HG03521 (cell line): ENCODE measurements around the gene TXLNG.

Source experiments
- ATAC-seq: cut with Tn5 transposase; IDR thresholded peaks from one replicate; pipeline ENCODE4 v1.9.1; 2021; ENCODE audit warnings: mild to moderate bottlenecking, moderate library complexity; ENCODE audit not compliant: unreplicated experiment

TXLNG gene

DNA sequence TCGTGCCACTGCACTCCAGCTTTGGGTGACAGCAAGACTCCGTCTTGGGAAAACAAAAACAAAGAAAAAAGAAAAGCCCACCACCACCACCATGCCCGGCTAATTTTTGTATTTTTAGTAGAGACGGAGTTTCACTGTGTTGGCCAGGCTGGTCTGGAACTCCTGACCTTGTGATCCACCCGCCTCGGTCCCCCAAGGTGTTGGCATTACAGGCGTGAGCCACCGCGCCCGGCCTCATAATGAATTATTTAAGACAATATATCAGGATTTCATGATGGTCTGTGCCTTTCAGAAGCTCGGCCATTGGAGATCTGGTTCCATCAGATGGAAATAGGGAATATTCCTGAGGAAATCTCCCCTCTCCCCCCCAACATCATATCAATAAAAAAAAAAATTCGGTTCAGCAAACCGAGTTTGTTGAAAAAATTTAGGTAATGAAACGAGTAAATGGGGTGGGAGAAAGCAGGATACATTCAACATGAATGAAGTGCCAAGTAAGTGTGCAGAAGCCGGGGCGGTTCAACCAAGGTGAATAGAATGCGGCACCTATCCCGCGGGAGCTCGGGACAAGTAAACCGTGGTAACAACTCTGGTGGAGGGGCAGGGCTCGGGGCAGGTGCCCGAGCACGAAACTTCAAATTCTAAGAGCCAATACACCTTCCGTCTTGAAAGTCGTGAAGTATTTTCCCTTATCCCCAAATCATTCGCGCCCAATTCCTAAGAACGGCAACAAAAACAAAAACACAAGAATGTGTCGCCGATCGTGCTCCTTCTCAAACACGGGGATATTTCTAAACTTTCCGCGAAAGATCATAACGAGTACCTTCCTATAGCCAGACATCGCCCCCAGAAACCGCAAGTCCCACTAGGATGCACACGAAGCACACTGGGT, 773 bp upstream of the TXLNG start:
- ATAC-seq = no peak

DNA sequence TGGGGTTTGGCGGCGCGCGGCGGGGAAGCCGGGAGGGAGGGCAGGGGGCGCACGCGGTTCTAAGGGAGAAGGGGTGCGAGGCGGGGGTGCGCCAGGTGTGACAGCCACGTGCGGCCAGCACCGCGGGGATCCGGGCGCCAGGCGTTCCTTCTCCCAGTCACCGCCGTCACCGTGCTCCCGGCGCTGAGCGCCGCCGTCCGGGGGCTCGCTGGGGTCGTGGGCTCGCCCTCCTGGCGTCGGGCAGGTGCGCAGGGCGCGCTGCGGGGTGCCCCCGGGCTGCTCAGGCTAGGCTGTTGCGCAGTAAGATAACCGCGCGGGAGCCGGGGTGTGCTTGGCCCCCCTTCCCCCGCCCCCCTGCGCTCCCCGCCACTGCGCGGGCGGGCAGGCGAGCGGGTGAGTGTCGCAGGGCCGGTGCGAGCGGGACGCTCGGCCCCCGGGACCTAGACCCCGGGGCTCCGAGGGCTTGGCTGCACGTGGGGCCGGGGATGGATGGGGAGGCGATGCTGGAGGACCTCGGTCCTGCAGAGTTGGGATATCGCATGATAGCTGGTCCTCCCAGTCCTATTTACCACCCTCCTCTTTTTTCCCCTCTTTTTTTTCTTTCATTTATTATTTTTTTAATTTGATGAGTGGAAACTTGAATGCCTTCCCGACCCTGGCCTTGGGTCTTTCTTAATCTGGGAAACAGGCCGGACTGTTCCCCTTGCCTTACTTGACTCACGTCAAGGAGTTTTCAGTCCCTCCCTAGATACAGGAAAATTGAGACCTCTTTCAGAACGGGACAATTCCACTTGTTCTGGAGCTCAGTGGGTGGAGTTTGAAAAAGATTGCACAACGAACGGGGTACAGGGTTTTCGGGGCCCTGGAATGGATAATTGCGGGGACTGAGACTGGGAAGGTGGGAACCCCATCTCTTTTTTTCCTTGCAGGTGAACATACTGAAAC, 797 bp downstream of the TXLNG start:
- ATAC-seq = peak; percentile 32

DNA sequence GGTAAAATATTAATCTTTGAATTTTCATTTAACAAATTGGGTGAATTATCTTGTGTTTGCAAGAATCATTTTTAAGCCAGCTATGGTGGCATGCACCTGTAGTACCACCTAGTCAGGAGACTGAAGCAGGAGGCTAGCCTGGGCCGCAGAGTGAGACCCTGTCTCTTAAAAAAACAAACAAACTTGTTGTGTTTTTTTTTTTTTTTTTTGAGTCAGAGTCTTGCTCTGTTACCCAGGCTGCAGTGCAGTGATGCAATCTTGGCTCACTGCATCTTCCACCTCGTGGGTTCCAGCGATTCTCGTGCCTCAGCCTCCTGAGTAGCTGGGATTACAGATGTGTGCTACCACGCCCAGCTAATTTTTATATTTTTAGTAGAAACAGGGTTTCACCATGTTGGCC, 2.2 kb downstream of the TXLNG start:
- no peak for ATAC-seq

DNA sequence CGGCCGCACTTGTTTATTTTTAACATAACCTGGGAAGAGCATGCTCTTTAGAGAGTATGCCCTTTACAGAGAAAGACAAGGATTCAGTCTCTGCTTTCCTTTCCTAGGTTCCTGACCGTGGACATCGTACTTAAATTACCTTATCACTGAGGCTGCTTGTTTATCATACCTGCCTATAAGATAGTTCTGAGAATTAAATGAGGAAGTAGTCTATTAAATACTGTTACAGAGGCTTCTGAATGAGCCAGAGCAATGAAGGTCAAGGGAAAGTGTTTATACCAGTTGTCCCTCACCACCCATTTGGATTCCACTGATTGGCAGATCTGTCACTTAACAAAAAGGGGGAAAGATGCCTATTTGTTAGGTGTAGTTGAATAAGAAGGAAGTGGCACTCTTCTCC, 10.0 kb downstream of the TXLNG start:
- no peak for ATAC-seq

DNA sequence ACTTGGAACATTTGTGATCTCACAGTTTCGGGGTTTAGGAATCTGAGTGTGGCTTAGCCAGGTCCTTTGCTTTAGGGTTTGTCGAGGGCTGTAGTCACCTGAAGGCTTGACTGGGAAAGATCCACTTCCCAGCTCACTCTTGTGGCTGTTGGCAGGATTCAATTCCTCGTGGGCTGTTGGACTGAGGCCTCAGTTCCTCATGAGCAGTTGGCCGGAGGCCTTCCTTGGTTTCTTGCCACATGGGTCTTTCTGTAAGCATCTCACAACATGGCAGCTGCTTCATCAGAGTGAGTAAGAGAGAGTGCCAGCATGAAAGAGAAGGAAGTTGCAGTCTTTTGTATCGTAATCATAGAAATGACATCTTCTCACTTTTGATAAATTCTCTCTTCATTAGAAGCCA, 11.1 kb downstream of the TXLNG start:
- ATAC-seq = no peak

DNA sequence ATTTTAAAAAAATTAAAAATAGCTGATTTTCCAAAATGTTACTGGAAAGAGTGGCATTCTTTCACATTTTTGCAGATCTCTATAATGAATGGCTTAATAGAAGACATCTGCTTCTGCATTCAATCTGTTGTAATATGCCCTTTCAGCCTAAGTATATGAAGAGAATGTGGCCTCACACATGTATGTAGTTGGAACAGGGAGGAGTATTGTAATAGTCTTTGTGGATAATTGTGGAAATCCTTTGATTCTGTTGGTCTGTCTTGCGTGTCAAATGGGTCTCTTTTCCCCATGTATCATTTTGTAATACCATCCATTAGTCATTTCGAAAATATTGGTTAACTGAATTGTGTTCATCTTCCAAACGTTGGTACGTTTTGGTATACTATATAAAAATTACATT, 11.6 kb downstream of the TXLNG start:
- no peak for ATAC-seq

DNA sequence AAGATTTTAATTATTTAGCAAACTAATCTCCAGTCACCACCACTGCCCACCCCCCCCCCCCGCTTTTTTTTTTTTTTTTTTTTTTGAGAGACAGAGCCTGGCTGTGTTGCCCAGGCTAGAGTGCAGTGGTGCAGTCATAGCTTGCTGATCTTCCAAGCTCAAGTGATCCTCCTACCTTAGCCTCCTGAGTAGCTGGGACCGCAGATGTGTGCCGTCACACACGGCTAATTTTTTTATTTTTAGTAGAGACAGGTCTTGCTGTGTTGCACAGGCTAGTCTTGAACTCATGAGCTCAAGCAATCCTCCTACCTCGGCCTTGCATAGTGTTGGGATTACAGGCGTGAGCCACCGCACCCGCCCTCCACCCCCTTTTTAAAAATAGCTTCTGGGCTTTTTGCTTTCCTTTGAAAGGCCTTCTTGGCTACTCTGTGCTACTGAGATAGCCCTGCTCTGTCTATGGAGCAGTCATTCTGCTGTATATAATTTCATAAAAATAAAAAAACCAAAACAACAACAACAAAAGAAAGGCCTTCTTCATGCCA, 18.7 kb downstream of the TXLNG start:
- peak; percentile 56 for ATAC-seq

DNA sequence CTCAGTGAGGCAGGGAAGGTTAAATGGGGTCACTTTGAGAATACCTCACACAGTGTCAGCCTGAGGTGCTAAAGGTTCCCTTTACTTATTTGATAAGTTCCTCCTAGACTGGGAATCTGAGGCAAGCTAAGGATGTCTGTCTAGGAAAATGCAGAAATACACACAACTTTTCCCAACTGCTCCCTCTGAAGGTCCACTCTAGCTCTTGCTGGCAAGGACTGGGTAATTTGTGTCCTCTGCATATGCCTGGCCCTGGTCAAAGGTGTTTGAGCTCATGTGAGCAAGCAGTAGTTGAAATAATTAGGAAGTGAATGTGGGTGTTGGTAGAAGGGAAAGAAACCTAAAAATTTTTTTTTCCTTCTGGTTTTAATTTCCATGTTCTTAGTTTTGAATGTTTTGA, 21.3 kb downstream of the TXLNG start:
- no peak for ATAC-seq

DNA sequence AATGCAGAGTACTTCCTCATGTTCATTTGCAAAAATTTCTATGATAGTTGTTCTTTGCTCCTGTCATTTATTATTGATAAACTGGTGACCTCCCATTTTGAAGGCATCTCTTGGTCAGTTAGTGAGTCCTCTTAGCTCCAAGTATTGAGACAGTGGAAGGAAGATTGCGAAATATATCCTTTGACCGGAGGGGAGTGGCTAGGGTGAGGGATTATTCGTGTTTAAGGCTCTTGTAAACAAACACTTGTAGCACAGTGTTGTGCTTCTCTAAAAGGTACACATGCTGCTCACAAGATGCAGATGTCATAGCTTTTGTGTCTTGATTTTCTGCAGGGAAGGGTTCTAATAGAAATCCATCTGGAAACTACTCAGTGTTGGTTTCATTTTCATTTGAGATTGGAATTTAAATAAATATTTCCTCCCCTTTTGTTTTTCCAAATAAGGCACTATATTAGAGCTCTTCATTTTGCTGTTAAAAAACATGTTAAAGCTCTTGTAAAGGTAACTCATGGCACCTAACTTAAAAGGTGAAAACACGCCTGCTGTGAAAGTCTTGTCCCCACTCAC, 21.8 kb downstream of the TXLNG start:
- ATAC-seq = no peak

DNA sequence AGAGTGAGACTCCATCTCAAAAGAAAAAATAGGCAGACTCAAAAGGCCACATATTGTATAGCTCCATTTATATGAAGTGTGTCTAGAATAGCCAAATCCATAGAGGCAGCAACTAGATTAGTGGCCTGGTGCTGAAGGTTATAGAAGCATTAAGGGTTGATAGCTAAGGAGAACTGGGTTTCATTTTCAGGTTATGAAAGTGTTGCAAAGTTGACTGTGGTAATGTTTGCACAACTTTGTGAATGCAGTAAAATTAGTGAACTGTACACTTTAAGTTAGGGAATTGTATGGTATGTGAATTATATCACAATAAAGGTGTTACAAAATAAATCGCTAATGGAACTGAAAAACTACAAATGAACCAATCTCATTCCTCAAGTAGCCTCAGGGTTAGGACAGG, 28.3 kb downstream of the TXLNG start:
- no peak for ATAC-seq

DNA sequence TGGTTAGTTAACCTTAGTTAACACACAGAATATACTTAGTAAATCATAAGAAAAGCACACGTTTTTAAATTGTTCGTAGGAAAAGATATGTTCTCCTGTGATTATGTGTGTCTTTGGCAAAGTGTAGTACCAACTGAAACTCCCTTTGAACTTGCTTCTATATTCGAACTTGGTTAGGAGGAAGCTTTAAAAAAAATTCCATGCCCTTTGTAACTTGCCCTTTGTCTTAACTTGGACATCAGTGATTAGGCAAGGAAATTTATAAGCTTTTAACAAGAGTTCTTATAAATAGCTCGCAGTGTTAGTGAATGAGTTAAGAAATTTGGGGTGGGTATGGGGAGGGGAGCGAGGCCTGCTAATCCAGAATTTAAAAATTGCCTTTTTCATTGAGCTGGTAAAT, 33.4 kb downstream of the TXLNG start:
- ATAC-seq = no peak

DNA sequence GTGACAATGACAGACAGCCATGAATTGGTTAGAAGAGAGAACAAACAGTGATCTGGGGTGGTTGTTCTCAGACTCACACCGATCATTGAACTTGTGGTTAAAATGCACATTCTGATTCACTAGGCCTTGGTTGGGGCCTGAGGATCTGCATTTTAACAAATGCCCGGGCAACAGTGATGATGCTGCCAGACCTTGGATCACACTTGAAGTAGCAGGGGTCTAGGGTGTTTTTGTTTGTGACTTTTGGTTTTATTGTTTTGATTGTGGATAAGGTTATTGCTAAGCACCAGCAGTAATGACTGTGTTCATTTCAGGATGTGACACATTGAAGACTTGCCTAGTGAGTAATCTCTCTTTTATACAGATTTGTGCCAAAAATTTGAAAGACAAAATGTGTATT, 36.5 kb downstream of the TXLNG start:
- no peak for ATAC-seq

DNA sequence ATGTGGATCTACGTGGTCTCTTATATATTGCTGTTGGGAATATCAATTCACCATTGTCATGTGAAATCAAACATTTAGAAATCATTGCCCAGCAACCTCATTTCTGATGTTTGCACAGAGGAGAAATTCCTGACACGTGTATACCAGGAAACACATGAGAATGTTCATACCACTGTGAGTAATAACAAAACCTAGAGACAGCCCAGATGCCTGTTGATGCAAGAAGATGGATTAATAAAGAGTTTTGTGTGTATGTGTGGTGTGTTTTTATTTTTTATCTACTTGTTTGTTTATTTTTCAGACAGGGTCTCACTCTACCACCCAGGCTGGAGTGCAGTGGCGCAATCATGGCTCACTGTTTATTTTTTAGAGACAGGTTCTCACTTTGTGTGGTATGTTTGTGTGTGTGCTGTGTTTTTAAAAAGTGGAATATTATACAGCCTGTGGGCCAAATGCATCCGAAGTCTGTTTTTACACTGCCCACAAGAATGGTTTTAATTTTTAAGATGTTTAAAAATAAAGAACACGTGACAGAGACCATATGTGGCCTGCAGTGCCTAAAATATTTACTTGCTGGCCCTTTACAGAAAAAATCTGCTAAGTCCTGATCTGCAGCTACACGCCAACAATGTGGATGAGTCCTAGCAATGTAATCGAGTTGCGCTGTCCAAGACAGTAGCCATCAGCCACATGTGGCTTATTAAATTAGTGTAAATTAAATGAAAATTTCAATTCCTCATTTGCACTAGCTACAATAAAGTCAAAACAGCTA, 39.2 kb downstream of the TXLNG start:
- no peak for ATAC-seq

DNA sequence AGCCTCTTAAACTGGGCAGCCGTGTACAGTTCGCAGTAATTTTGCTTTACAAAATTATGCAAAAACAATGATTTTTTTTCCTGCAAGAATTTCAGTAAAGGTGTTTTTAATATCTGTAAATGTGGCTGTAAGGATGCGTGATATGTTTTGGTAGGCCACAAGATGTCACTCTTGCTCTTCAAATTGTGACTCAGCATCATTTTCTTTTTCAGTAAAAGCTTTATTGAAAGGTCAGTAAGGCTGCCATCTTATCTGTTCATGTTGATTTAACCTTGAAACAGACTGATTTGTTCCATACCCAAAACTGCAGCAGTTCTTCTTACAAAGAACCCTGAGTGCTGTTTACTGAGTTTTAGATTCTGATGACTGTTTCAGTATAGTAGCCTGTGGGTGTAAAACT, 39.9 kb downstream of the TXLNG start:
- no peak for ATAC-seq

DNA sequence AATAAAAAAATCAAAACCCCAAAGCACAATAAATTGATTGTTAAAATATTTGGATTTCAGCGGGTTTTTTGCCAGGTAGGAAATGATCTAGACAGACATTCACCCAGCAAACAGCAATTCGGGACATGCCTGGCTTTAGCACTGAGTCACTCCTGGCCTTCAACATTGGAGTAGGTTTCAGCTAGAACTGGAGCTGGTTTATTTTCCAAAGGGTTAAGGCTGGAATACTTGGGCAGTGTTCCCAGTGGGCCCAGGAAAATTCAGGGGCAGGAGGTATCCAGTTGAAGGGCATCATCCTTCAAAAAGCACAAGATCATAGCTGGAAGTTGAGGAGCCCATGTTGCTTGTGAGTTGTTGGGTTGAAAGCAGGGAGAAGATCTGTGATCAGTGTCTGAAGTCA, 41.0 kb downstream of the TXLNG start:
- ATAC-seq = no peak

DNA sequence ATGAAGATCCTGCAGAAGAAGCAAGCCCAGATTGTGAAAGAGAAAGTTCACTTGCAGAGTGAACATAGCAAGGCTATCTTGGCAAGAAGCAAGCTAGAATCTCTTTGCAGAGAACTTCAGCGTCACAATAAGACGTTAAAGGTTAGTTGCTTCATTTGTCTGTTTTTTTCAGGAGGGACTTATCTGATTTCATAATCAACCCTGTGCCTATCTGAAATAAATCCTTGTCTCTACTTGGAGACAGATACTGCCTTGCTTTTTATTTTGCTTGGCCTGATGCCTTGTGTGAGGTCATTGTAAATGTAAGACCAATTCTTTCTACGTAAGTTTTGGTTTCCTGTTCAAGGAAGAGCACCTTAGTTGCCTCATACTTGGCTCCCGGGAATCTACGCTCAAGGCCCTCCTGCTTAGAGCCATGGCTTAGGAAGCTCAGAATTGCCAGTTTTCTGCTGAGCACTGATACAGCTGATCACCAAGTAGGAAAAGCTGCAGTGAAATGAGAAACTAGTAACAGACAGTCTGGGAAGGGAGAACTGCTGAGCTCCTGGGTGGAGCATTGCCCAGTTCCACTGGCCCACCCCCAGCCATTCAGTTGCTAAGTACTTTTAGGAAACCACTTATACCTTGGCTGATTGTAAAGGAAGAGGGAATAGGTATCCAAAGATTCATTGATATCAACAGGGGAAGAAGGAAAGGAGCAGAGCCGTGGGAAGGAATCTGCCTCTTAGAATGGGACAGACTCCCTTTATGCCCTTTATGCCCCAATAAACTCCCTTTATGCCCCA, 42.0 kb downstream of the TXLNG start:
- no peak for ATAC-seq

DNA sequence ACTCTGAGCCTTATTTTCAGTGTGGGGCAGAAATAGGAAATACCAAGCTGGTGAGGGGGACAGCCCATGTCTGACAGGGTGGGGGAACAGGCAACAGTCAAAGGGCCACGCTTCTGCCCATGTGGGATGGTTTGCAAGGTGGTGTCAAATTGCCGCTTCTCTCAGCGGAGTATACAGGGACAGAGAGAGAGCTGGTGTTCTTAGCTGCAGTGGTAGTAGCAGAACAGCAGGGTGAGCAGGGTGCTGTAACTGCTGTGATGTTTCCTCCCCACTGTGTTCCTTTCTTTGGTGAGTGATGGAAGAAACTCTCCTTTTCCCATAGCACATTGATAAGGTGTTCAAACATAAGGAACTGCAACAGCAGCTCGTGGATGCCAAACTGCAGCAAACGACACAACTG, 46.0 kb downstream of the TXLNG start:
- ATAC-seq = no peak

DNA sequence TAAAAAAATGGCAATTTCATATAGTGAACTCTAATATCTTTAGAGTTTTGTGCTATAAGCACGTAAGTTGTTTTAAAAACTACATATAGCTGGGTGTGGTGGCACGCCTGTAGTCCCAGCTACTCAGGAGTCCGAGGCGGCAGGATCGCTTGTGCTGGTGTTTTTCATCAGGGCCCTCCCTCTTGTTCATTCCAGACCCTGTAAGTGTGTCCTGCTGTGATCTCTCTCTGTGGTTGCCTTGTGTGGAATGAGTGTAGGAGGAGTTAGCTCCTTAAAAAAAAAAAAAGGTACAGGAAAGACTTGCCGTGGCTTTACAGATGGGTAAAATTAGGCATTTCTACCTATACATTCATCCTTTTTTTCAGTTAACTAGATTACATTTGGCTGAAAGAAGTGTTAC, 48.5 kb downstream of the TXLNG start:
- no peak for ATAC-seq

DNA sequence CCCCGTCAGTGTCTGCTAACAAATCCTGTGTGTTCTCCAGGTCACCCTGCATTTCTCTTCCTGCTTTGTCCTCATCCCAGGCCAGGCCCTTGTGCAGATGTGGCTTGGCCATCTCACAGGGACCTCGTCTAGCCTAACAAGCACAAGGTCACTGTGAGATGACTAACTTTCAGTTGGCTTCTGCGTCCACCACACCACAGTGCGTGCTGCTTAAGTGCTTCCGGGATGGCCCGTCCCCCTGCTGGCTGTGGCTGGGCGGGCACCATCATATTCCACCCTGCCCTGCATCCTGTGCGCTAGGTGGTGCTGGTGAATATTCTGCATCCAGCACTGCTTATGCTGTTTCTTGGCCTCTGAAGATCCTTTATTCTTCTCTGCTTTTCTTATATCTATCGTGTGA, 50.1 kb downstream of the TXLNG start:
- no peak for ATAC-seq
